IPS DF 19.7 (cell line): ENCODE measurements around the gene NRSN1.
"Not testable (repeated sequence)": the region's sequence is repeated elsewhere in the genome, so short reads cannot be mapped to it uniquely, and the experiment has no call there.

Experiments used
- DNase-seq: peaks from one replicate; pipeline ENCODE4 v3.0.0-alpha.2; 2013; ENCODE audit warnings: low read depth, low spot score

The NRSN1 gene

GRCh38 chr6:24140591-24140990 lies 14.6 kb downstream of the NRSN1 start:
- DNase-seq, result no peak

- not testable (repeated sequence) for DNase-seq
Measured at GRCh38 chr6:24142733-24143132, 16.7 kb downstream of the NRSN1 start.

- DNase-seq, result no peak
Measured at GRCh38 chr6:24145690-24146131, 19.7 kb downstream of the NRSN1 start.

GRCh38 chr6:24146871-24147270 lies 20.9 kb downstream of the NRSN1 start:
- DNase-seq, result no peak

GRCh38 chr6:24147511-24148153 lies 21.6 kb downstream of the NRSN1 start:
- no peak for DNase-seq

- no peak for DNase-seq
Measured at GRCh38 chr6:24148154-24148570, 22.1 kb downstream of the NRSN1 start.

- DNase-seq, result no peak
Measured at GRCh38 chr6:24148684-24149083, 22.7 kb downstream of the NRSN1 start.

GRCh38 chr6:24149296-24149695 lies 23.3 kb downstream of the NRSN1 start:
- DNase-seq, result no peak

GRCh38 chr6:24149836-24150235 lies 23.8 kb downstream of the NRSN1 start:
- no peak for DNase-seq

- no peak for DNase-seq
Measured at GRCh38 chr6:24152014-24152413, 26.0 kb downstream of the NRSN1 start.

- DNase-seq, result no peak
Measured at GRCh38 chr6:24154121-24154520, 28.1 kb downstream of the NRSN1 start.

- DNase-seq, result no peak
Measured at GRCh38 chr6:24157886-24158285, 31.9 kb downstream of the NRSN1 start.

- DNase-seq, result no peak
Measured at GRCh38 chr6:24183584-24183983, 57.6 kb downstream of the NRSN1 start.

- DNase-seq, result no peak
Measured at GRCh38 chr6:24186349-24186748, 60.3 kb downstream of the NRSN1 start.

- DNase-seq, result no peak
Measured at GRCh38 chr6:24187965-24188577, 62.1 kb downstream of the NRSN1 start.

- no peak for DNase-seq
Measured at GRCh38 chr6:24188578-24189080, 62.6 kb downstream of the NRSN1 start.

GRCh38 chr6:24191346-24191745 lies 65.3 kb downstream of the NRSN1 start:
- no peak for DNase-seq

- no peak for DNase-seq
Measured at GRCh38 chr6:24193364-24193763, 67.3 kb downstream of the NRSN1 start.

- DNase-seq, result no peak
Measured at GRCh38 chr6:24194978-24195700, 69.1 kb downstream of the NRSN1 start.

GRCh38 chr6:24195836-24196597 lies 70.0 kb downstream of the NRSN1 start:
- no peak for DNase-seq
